ENCODE measurements around the gene TELO2. TPM values are rescaled to one million over a fixed set of nuclear protein-coding genes. Genes with fewer than 3 reads are reported as not detected.

The TELO2 gene
- total RNA-seq, 3 donors from 2014 or later, result 15.2 to 27.5 (median 23.9) TPM

DNA sequence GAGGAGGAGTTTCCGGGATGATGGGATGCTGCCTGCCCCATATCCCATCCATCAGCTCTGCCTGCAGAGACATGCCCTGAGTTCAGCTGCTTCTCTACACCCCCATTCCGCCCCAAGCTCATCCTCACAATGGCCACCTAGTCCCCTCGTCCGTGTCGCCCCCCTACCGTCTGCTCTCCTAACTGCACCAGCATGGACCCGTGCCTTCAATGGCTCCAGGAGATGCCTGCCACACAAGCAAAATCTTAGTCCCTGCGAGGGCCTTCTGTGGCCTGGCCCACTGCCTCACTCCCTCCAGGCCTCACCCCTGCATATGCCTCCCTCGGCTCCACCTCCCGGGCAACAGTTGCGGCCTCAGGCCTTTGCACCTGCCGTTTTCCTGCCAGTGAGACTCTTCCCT, 1.8 kb upstream of the TELO2 start:
- Histone ChIP-seq H3K9me3 (no peaks in the 10 kb centered on the region), H3K27me3 (no peaks in the 10 kb centered on the region), H3K4me1 (peaks cover 6 to 12% of the 10 kb centered on the region in 2 donors), H3K36me3 (peaks cover 6% of the 10 kb centered on the region), H3K27ac (no peak overlapping the region), H3K4me3 (no peak overlapping the region)
- intact Hi-C loops (cut with DNase I; ENCODE audit: low total_unique reads), result no loop called here
- TF ChIP-seq, protein P1, sequence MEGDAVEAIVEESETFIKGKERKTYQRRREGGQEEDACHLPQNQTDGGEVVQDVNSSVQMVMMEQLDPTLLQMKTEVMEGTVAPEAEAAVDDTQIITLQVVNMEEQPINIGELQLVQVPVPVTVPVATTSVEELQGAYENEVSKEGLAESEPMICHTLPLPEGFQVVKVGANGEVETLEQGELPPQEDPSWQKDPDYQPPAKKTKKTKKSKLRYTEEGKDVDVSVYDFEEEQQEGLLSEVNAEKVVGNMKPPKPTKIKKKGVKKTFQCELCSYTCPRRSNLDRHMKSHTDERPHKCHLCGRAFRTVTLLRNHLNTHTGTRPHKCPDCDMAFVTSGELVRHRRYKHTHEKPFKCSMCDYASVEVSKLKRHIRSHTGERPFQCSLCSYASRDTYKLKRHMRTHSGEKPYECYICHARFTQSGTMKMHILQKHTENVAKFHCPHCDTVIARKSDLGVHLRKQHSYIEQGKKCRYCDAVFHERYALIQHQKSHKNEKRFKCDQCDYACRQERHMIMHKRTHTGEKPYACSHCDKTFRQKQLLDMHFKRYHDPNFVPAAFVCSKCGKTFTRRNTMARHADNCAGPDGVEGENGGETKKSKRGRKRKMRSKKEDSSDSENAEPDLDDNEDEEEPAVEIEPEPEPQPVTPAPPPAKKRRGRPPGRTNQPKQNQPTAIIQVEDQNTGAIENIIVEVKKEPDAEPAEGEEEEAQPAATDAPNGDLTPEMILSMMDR (IDR thresholded peaks at IDR 0.05), result no peak
- TF ChIP-seq POLR2AphosphoS5 (IDR thresholded peaks at IDR 0.05), result no peak
- no peak for TF ChIP-seq POLR2A (IDR thresholded peaks at IDR 0.05)
- no peak for DNase-seq (ENCODE audit: low spot score in 2 of 2)

- Histone ChIP-seq H3K9me3 (no peaks in the 10 kb centered on the region), H3K27me3 (no peaks in the 10 kb centered on the region), H3K27ac (peak overlapping the region; percentile 90 to 91), H3K36me3 (peaks cover 6% of the 10 kb centered on the region), H3K4me1 (peaks cover 6 to 12% of the 10 kb centered on the region in 2 donors), H3K4me3 (peak overlapping the region; percentile 76 to 95 (median 88))
- TF ChIP-seq, protein P1 (IDR thresholded peaks at IDR 0.05), result no peak
- no peak for TF ChIP-seq POLR2AphosphoS5 (IDR thresholded peaks at IDR 0.05)
- no peak for TF ChIP-seq POLR2A (IDR thresholded peaks at IDR 0.05)
- intact Hi-C loops (cut with DNase I; ENCODE audit: low total_unique reads), result no loop called here
- DNase-seq (ENCODE audit: low spot score in 2 of 2), result no peak
Observed at GRCh38 chr16:1492082-1492922, 858 bp upstream of the TELO2 start.

GRCh38 chr16:1493746-1494094, 560 bp downstream of the TELO2 start:
- DNase-seq (ENCODE audit: low spot score in 2 of 2), result no peak
- Histone ChIP-seq H3K9me3 (no peaks in the 10 kb centered on the region), H3K36me3 (peaks cover 6% of the 10 kb centered on the region), H3K27me3 (no peaks in the 10 kb centered on the region), H3K4me3 (peak overlapping the region; percentile 76 to 95 (median 88)), H3K4me1 (peaks cover 6 to 12% of the 10 kb centered on the region in 2 donors), H3K27ac (peak overlapping the region; percentile 90 to 91)
- intact Hi-C loops (cut with DNase I; ENCODE audit: low total_unique reads), result no loop called here
- TF ChIP-seq POLR2AphosphoS5 (IDR thresholded peaks at IDR 0.05), result no peak
- no peak for TF ChIP-seq POLR2A (IDR thresholded peaks at IDR 0.05)
- TF ChIP-seq, protein P1 (IDR thresholded peaks at IDR 0.05), result no peak

DNA sequence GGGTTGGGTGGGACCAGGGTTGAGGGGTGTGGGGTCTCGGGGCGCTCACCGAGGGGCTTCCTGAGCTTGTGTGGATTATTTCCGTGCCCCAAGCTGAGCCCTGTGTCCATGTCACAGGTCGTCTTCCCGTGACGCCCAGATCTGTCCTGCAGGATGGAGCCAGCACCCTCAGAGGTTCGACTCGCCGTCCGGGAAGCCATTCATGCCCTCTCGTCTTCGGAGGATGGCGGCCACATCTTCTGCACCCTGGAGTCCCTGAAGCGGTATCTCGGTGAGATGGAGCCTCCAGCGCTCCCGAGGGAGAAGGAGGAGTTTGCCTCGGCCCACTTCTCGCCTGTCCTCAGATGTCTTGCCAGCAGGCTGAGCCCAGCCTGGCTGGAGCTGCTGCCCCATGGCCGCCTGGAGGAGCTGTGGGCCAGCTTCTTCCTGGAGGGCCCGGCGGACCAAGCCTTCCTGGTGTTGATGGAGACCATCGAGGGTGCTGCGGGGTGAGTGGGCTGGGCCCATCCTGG, 1.0 kb downstream of the TELO2 start:
- peak overlapping the region in 1 of 2 donors; percentile 90 for H3K27ac ChIP-seq
- intact Hi-C loops (cut with DNase I; ENCODE audit: low total_unique reads), result no loop called here

More for the DNA sequence above, 1.0 kb downstream of the TELO2 start:
- Histone ChIP-seq H3K4me3 (peak overlapping the region; percentile 76 to 95 (median 88)), H3K4me1 (peaks cover 6 to 12% of the 10 kb centered on the region in 2 donors), H3K9me3 (no peaks in the 10 kb centered on the region), H3K36me3 (peaks cover 6% of the 10 kb centered on the region), H3K27me3 (no peaks in the 10 kb centered on the region)
- DNase-seq (ENCODE audit: low spot score in 2 of 2), result no peak
- TF ChIP-seq POLR2AphosphoS5 (IDR thresholded peaks at IDR 0.05) (no peak), POLR2A (IDR thresholded peaks at IDR 0.05) (no peak)
- TF ChIP-seq, protein P1 (IDR thresholded peaks at IDR 0.05), result peak in 2 of 3 donors; percentile 14 to 20
